Neural progenitor cell (in vitro differentiated cells): ENCODE measurements around the gene NFKBIA. TPM values are rescaled to one million over a fixed set of nuclear protein-coding genes. Genes with fewer than 3 reads are reported as not detected.

Experiments
- DNase-seq: peaks from one replicate; pipeline ENCODE4 v3.0.0-alpha.2; 2016; ENCODE audit warnings: low spot score
- H2AFZ ChIP-seq: fragments of 200-600 bp; sonication (generic); replicated peaks from 2 replicates; pipeline ENCODE4 v1.6.1; 2016; ENCODE audit warnings: antibody characterized with exemption
- H3F3A ChIP-seq: fragments of 200-600 bp; sonication (generic); 2 replicates; pipeline ENCODE4 v1.6.1; 2016; ENCODE audit warnings: antibody characterized with exemption, low read depth
- H3K27ac ChIP-seq: fragments of 200-600 bp; sonication (generic); 2 replicates; pipeline ENCODE4 v1.5.1; 2016; ENCODE audit warnings: mild to moderate bottlenecking
- H3K27me3 ChIP-seq: fragments of 200-600 bp; sonication (generic); 2 replicates; pipeline ENCODE4 v1.6.1; 2016; ENCODE audit warnings: mild to moderate bottlenecking, moderate library complexity
- H3K36me3 ChIP-seq: fragments of 200-600 bp; sonication (generic); 2 replicates; pipeline ENCODE4 v1.5.1; 2016
- H3K4me1 ChIP-seq: fragments of 200-600 bp; sonication (generic); 2 replicates; pipeline ENCODE4 v1.6.1; 2016; ENCODE audit warnings: mixed run types
- H3K4me2 ChIP-seq: fragments of 200-600 bp; sonication (generic); 2 replicates; pipeline ENCODE4 v1.6.1; 2016
- H3K4me3 ChIP-seq: fragments of 200-600 bp; sonication (generic); 2 replicates; pipeline ENCODE4 v1.5.1; 2016
- H3K79me2 ChIP-seq: fragments of 200-600 bp; sonication (generic); 2 replicates; pipeline ENCODE4 v1.6.1; 2016; ENCODE audit warnings: low read depth
- H3K9ac ChIP-seq: fragments of 200-600 bp; sonication (generic); 2 replicates; pipeline ENCODE4 v1.6.1; 2016
- H3K9me3 ChIP-seq: fragments of 200-600 bp; sonication (generic); 2 replicates; pipeline ENCODE4 v1.5.1; 2016; ENCODE audit warnings: low read depth
- H4K20me1 ChIP-seq: fragments of 200-600 bp; sonication (generic); 2 replicates; pipeline ENCODE4 v1.6.1; 2016; ENCODE audit warnings: low read depth
- H3K27ac Mint-ChIP-seq: 3 replicates; pipeline ENCODE4 v1.8.0; 2021; ENCODE audit warnings: mixed read lengths
- H3K27me3 Mint-ChIP-seq: 2 replicates; pipeline ENCODE4 v1.8.0; 2022; ENCODE audit warnings: low read depth, mild to moderate bottlenecking, inconsistent platforms, moderate library complexity, mixed read lengths; ENCODE audit not compliant: insufficient read depth
- H3K36me3 Mint-ChIP-seq: 3 replicates; pipeline ENCODE4 v1.8.0; 2021; ENCODE audit warnings: mixed read lengths
- H3K4me1 Mint-ChIP-seq: 3 replicates; pipeline ENCODE4 v1.8.0; 2021; ENCODE audit warnings: mixed read lengths
- H3K4me3 Mint-ChIP-seq: 3 replicates; pipeline ENCODE4 v1.8.0; 2021; ENCODE audit warnings: mild to moderate bottlenecking, moderate library complexity, mixed read lengths
- H3K9me3 Mint-ChIP-seq: 3 replicates; pipeline ENCODE4 v1.8.0; 2020; ENCODE audit warnings: mixed read lengths
- EZH2 ChIP-seq: fragments of 200-600 bp; sonication (generic); IDR thresholded peaks from 2 replicates; pipeline ENCODE4 v1.6.1; 2017; ENCODE audit warnings: antibody characterized with exemption, mild to moderate bottlenecking, moderate library complexity
- EZH2phosphoT487 ChIP-seq: fragments of 200-600 bp; sonication (generic); IDR thresholded peaks from 2 replicates; pipeline ENCODE4 v1.6.1; 2017; ENCODE audit warnings: antibody characterized with exemption
- total RNA-seq: library from RNA; depleted of rRNA; stranded (reverse); fragments of >200 nt; gene quantifications from 2 replicates; pipeline ENCODE4 v1.2.3, GENCODE V29; 2015; ENCODE audit warnings: low replicate concordance
- TF ChIP-seq, protein P1 (sequence below): fragments of 200-600 bp; sonication (generic); IDR thresholded peaks from 2 replicates; pipeline ENCODE4 v1.5.1; 2017; ENCODE audit warnings: antibody characterized with exemption, mild to moderate bottlenecking

The NFKBIA gene
- total RNA-seq, 1 donor from 2014 or later = 26.4 TPM

GRCh38 chr14:35408026-35408425 lies 3.5 kb upstream of the NFKBIA start:
- Histone ChIP-seq H3K4me3 (no peak overlapping the region), H3K27me3 (no peaks in the 10 kb centered on the region), H3K4me2 (no peak overlapping the region), H3F3A (peaks cover 21% of the 10 kb centered on the region), H3K9ac (no peak overlapping the region), H3K27ac (no peak overlapping the region), H4K20me1 (peaks cover 7% of the 10 kb centered on the region), H3K79me2 (peaks cover 10% of the 10 kb centered on the region), H3K9me3 (no peaks in the 10 kb centered on the region), H2AFZ (no peak overlapping the region), H3K36me3 (no peaks in the 10 kb centered on the region), H3K4me1 (peaks cover 7% of the 10 kb centered on the region)
- no peak overlapping the region for H3K27ac Mint-ChIP-seq
- no peak for TF ChIP-seq EZH2phosphoT487
- no peak overlapping the region for H3K4me3 Mint-ChIP-seq
- no peaks in the 10 kb centered on the region for H3K36me3 Mint-ChIP-seq
- peaks cover 3% of the 10 kb centered on the region for H3K27me3 Mint-ChIP-seq
- peaks cover 26% of the 10 kb centered on the region for H3K4me1 Mint-ChIP-seq
- no peaks in the 10 kb centered on the region for H3K9me3 Mint-ChIP-seq
- no peak for DNase-seq

DNA sequence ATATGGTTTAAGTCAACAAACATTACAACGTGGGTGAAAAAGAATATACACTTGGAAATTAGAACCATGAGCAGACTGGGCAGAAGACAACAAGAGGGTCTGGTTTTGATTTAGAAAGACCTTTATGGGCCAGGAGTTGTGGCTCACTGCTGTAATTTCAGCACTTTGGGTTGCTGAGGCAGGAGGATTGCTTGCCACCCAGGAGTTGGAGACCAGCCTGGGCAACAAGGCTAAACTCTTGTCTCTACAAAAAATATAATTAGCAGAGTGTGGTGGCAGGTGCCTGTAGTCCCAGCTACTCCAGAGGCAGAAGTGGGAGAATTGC lies 2.7 kb upstream of the NFKBIA start:
- DNase-seq = no peak
- Histone ChIP-seq H3K79me2 (peaks cover 12% of the 10 kb centered on the region), H4K20me1 (peaks cover 14% of the 10 kb centered on the region), H3K9ac (no peak overlapping the region), H3K4me3 (no peak overlapping the region), H3K27me3 (no peaks in the 10 kb centered on the region), H3K4me1 (peaks cover 7% of the 10 kb centered on the region), H3K27ac (no peak overlapping the region), H3K9me3 (no peaks in the 10 kb centered on the region), H2AFZ (no peak overlapping the region), H3K4me2 (no peak overlapping the region), H3F3A (peaks cover 21% of the 10 kb centered on the region), H3K36me3 (no peaks in the 10 kb centered on the region)
- Mint-ChIP-seq H3K27me3 (peaks cover 3% of the 10 kb centered on the region), H3K4me3 (no peak overlapping the region), H3K36me3 (no peaks in the 10 kb centered on the region), H3K9me3 (no peaks in the 10 kb centered on the region), H3K27ac (no peak overlapping the region), H3K4me1 (peaks cover 23% of the 10 kb centered on the region)
- TF ChIP-seq, protein P1, sequence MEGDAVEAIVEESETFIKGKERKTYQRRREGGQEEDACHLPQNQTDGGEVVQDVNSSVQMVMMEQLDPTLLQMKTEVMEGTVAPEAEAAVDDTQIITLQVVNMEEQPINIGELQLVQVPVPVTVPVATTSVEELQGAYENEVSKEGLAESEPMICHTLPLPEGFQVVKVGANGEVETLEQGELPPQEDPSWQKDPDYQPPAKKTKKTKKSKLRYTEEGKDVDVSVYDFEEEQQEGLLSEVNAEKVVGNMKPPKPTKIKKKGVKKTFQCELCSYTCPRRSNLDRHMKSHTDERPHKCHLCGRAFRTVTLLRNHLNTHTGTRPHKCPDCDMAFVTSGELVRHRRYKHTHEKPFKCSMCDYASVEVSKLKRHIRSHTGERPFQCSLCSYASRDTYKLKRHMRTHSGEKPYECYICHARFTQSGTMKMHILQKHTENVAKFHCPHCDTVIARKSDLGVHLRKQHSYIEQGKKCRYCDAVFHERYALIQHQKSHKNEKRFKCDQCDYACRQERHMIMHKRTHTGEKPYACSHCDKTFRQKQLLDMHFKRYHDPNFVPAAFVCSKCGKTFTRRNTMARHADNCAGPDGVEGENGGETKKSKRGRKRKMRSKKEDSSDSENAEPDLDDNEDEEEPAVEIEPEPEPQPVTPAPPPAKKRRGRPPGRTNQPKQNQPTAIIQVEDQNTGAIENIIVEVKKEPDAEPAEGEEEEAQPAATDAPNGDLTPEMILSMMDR = no peak
- TF ChIP-seq EZH2 (no peak), EZH2phosphoT487 (no peak)

DNA sequence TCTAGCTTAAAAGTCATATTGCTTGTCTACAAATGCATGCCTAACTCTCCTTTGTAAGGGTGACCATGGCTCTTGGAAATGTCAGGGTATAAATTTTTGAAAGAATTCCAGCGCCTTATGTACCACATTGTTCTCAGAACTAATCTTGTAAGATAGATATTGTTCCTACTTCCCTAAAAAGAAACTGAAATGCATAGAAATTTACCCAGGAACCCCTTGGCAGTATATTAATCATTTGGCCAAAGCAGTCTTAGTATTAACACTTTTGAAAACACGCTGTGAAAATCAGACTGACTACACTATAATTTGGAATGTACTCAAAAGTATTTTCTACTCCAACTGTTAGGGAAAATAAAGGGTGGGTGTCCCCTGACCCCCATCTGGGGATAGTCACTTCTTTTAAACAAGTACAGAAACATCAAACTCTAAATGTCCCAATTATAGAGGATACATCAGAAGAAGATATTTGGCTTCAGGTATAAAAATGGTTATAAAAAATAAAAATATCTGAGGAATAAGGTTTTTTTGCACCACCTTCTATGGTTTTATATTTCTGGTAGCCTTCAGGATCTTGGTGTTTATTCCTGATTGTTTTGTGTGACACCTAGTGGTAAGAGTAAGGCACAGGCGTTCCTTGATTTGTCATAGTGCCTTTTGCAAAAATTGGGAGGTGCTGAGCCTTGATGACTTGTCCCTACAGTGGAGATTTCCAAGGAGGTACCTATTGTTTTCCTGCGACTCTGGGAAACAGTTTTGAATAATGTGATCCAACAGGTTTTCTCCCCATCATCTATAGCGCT lies 2.2 kb upstream of the NFKBIA start:
- peak; percentile 71 for DNase-seq
- Histone ChIP-seq H3K79me2 (peaks cover 12% of the 10 kb centered on the region), H2AFZ (no peak overlapping the region), H3K27ac (no peak overlapping the region), H3F3A (peaks cover 21% of the 10 kb centered on the region), H3K4me2 (no peak overlapping the region), H3K27me3 (no peaks in the 10 kb centered on the region), H3K4me1 (peaks cover 7% of the 10 kb centered on the region), H3K4me3 (no peak overlapping the region), H4K20me1 (peaks cover 15% of the 10 kb centered on the region), H3K36me3 (no peaks in the 10 kb centered on the region), H3K9me3 (no peaks in the 10 kb centered on the region), H3K9ac (no peak overlapping the region)
- no peak overlapping the region for H3K4me3 Mint-ChIP-seq
- H3K4me1 Mint-ChIP-seq = peaks cover 23% of the 10 kb centered on the region
- H3K27ac Mint-ChIP-seq = no peak overlapping the region
- TF ChIP-seq EZH2phosphoT487 = no peak
- TF ChIP-seq, protein P1 = peak; percentile 78
- no peaks in the 10 kb centered on the region for H3K9me3 Mint-ChIP-seq
- no peaks in the 10 kb centered on the region for H3K36me3 Mint-ChIP-seq
- peaks cover 5% of the 10 kb centered on the region for H3K27me3 Mint-ChIP-seq

DNA sequence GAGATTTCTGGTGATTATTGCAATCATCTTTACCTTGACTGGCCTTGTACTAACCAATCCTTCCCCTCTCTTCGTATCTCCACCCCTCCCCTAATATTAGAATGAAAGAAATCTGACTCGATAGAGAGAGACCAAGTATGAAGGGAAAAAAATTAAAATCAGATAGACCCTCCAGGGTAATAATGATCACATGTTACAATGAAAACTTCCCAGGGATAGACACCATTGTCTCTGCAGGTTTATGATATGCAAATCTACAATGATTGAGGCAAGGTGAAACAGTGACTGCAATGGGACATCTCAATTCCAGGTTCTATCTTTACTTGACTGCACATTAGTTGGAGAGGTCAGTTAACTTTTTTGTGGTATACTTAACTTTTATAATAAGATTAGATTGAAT lies 1.5 kb upstream of the NFKBIA start:
- H3K27me3 Mint-ChIP-seq = peaks cover 5% of the 10 kb centered on the region
- Histone ChIP-seq H2AFZ (no peak overlapping the region), H3K9ac (no peak overlapping the region), H3K4me1 (peaks cover 7% of the 10 kb centered on the region), H4K20me1 (peaks cover 15% of the 10 kb centered on the region), H3K4me3 (peak overlapping the region; percentile 95), H3K27ac (no peak overlapping the region), H3K27me3 (no peaks in the 10 kb centered on the region), H3K9me3 (no peaks in the 10 kb centered on the region), H3K4me2 (peak overlapping the region; percentile 86), H3K36me3 (no peaks in the 10 kb centered on the region), H3K79me2 (peaks cover 12% of the 10 kb centered on the region), H3F3A (peaks cover 21% of the 10 kb centered on the region)
- no peak for DNase-seq
- no peaks in the 10 kb centered on the region for H3K9me3 Mint-ChIP-seq
- no peak for TF ChIP-seq EZH2
- TF ChIP-seq, protein P1 = no peak
- no peak for TF ChIP-seq EZH2phosphoT487
- H3K4me1 Mint-ChIP-seq = peaks cover 23% of the 10 kb centered on the region
- H3K4me3 Mint-ChIP-seq = peak overlapping the region; percentile 96
- H3K36me3 Mint-ChIP-seq = peaks cover under 1% of the 10 kb centered on the region
- H3K27ac Mint-ChIP-seq = peak overlapping the region; percentile 4
